Neural crest cell (in vitro differentiated cells): ENCODE results near the gene BRD7. TPM values are rescaled to one million over a fixed set of nuclear protein-coding genes. Genes with fewer than 3 reads are reported as not detected.

Source experiments
- DNase-seq: peaks from one replicate; pipeline ENCODE4 v3.0.0; 2021; ENCODE audit warnings: low read depth, mixed read lengths, low spot score
- H3K27ac Mint-ChIP-seq: one replicate; pipeline ENCODE4 v1.8.0; 2021; ENCODE audit warnings: mild to moderate bottlenecking, mixed read lengths; ENCODE audit not compliant: unreplicated experiment
- H3K27me3 Mint-ChIP-seq: 2 replicates; pipeline ENCODE4 v1.8.0; 2021; ENCODE audit warnings: low read depth, mild to moderate bottlenecking, mixed read lengths
- H3K36me3 Mint-ChIP-seq: 2 replicates; pipeline ENCODE4 v1.8.0; 2021; ENCODE audit warnings: low read depth, mild to moderate bottlenecking, mixed read lengths
- H3K4me1 Mint-ChIP-seq: 2 replicates; pipeline ENCODE4 v1.8.0; 2021; ENCODE audit warnings: mixed read lengths
- H3K4me3 Mint-ChIP-seq: one replicate; pipeline ENCODE4 v1.8.0; 2021; ENCODE audit warnings: mild to moderate bottlenecking, mixed read lengths
- H3K9me3 Mint-ChIP-seq: 2 replicates; pipeline ENCODE4 v1.8.0; 2021; ENCODE audit warnings: mixed read lengths
- CTCF ChIP-seq: fragments of 200-600 bp; sonication (generic); conservative IDR thresholded peaks from 2 replicates; pipeline ENCODE4 v1.5.0; 2021; ENCODE audit warnings: antibody characterized with exemption, mild to moderate bottlenecking
- total RNA-seq: library from RNA; stranded (reverse); gene quantifications from 2 replicates; pipeline ENCODE4 v1.2.1, GENCODE V29; 2021

The BRD7 gene
- total RNA-seq, 1 donor from 2014 or later, result 130 TPM

DNA sequence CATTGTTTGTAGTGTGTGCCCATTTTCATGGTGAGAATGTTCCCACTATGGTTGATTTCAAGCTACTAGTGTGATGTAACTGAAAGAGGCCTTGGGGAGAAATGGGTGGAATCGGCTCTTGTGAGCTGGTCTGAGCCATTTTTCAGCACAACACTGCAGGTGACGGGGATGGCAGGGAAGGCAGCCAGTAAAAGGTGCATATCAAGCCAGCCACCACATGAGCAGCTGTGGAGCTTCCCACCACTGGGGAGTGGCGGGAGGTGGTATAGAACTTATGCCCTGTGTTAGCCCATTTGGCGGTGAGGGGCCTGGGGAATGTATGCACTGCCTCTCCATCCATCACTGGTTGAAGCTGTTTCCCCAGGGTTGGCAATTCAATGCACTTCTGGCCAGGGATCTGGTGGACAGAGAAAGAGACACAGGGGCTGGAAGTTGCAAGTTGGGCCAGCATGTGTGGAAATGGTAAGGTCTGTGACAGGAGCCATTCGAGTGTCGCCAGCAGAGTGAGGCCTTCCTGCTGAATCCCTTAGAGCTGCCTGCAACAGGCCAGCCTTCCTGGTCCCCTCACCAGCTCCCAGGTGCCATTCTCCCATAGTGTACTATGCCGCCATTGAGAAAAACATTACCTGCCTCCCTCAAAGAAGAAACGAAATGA, 31.7 kb upstream of the BRD7 start:
- Mint-ChIP-seq H3K27ac (peak overlapping the region; percentile 40), H3K36me3 (no peaks in the 10 kb centered on the region), H3K27me3 (no peaks in the 10 kb centered on the region), H3K4me1 (peaks cover 7% of the 10 kb centered on the region), H3K4me3 (no peak overlapping the region), H3K9me3 (no peaks in the 10 kb centered on the region)
- no peak for DNase-seq
- TF ChIP-seq CTCF, result no peak

DNA sequence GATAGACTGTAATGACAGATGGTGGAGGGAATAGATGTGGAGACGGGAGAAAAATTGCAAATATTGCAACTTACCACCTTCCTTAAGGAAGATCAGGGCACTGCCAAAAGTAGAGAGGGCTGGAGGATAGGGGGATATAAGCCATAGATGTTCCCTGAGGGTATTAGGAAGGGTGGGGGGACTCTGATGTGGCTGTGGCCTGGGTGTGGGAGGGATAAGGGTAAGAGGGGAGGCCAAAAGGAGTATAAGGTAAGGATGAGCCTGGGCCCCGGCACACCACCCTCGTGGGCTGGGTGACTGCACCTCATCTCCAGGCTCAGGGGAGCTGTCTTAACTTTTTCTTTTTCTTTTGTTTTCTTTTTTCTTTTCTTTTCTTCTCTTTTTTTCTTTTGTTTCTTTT, 30.6 kb upstream of the BRD7 start:
- TF ChIP-seq CTCF, result no peak
- H3K9me3 Mint-ChIP-seq, result no peaks in the 10 kb centered on the region
- H3K27ac Mint-ChIP-seq, result no peak overlapping the region
- H3K27me3 Mint-ChIP-seq, result no peaks in the 10 kb centered on the region
- DNase-seq, result no peak
- peaks cover 7% of the 10 kb centered on the region for H3K4me1 Mint-ChIP-seq
- H3K36me3 Mint-ChIP-seq, result no peaks in the 10 kb centered on the region
- H3K4me3 Mint-ChIP-seq, result no peak overlapping the region

DNA sequence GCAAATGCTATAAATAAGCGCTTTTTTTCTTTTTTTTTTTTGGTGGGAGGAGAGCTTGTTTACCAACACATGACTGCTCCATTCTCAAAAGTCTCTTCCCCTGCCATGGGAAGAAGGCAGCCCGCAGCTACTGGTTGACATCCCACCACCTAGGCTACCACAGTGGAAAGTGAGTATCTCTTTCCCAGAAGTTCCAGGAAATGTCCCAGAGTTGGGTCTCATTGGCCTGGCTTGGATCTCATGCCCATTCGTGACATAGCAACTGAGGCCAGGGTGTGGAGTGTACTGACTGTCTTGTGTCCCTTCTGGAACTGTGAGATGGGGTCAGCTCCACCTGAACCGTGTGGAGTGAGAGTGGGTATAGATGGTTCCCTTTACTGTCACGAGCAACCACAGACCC, 29.5 kb upstream of the BRD7 start:
- Mint-ChIP-seq H3K27me3 (no peaks in the 10 kb centered on the region), H3K27ac (no peak overlapping the region), H3K36me3 (no peaks in the 10 kb centered on the region), H3K9me3 (no peaks in the 10 kb centered on the region), H3K4me3 (no peak overlapping the region), H3K4me1 (peaks cover 15% of the 10 kb centered on the region)
- no peak for TF ChIP-seq CTCF
- no peak for DNase-seq

DNA sequence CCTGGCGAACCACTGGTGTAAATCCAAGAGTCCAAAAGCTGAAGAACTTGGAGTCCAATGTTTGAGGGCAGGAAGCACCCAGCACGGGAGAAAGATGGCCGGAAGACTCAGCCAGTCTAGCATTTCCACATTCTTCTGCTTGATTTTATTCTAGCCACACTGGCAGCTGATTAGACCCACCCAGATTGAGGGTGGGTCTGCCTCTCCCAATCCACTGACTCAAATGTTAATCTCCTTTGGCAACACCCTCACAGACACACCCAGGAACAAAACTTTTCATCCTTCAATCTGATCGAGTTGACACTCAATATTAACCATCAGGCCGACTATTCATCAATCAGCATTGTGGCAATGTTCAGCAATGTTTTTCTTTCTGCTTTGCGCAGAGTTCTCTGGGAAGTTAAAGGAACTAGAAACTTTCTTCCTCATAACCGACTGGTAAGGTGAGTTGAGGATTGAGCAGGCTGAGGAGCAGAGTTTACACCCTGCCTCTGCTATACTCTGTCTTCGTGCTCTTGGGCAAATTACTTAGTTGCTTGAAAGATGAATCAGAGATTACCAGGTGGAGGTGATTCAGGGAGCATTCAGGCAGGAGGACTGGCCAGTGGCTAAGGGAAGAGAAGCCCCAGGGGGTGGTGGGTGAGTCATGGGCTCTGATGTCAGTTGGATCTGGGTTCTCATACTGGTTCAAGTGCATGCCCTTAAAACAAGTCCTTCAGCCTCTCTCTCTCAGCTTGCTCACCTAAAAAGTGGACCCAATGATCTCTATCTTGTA, 28.2 kb upstream of the BRD7 start:
- H3K36me3 Mint-ChIP-seq, result no peaks in the 10 kb centered on the region
- H3K27ac Mint-ChIP-seq, result peak overlapping the region; percentile 10
- TF ChIP-seq CTCF, result no peak
- DNase-seq, result no peak
- H3K27me3 Mint-ChIP-seq, result no peaks in the 10 kb centered on the region
- peaks cover 19% of the 10 kb centered on the region for H3K4me1 Mint-ChIP-seq
- H3K4me3 Mint-ChIP-seq, result no peak overlapping the region
- no peaks in the 10 kb centered on the region for H3K9me3 Mint-ChIP-seq

DNA sequence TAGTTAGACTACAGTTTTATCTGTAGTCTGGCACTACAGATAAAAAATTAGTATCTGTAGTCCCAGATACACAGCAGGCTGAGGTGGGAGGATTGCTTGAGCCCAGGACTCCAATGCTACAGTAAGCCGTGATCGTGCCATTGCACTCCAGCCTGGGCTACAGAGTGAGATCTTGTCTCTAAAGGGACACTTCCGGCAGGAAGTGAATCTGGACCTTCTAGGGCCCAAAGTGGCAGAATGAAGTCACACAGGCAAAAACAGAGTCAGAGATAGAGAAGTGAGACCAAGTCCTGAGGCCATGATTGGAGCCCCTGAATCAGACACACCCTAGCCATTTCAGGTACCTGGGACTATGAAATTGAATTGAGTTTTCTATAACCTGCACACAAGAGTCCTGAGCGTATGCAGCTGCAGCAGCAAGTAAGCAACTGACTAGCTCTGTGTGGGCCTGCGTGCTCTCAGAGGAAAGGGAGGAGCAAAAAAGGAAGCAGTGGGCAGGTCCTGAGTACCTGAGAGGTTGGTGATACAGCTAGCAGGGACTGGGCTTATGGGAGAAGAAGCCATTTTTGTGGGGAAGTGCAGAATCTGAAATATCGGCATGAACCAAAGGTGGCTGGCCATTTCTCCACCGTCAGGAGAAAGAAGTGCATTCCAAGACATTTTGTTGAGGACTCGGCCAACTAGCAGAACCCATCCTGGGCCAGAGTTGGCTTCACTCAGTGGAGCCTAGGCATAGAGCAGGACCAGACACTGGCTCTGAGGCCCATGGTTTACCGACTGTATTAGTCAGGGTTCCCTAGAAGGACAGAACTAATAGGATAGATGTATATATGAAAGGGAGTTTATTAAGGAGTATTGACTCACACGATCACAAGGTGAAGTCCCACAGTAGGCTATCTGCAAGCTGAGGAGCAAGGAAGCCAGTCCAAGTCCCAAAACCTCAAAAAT, 27.2 kb upstream of the BRD7 start:
- H3K27ac Mint-ChIP-seq, result peak overlapping the region; percentile 3
- H3K4me3 Mint-ChIP-seq, result no peak overlapping the region

More for the DNA sequence above, 27.2 kb upstream of the BRD7 start:
- peaks cover 26% of the 10 kb centered on the region for H3K4me1 Mint-ChIP-seq
- no peaks in the 10 kb centered on the region for H3K9me3 Mint-ChIP-seq
- no peak for DNase-seq
- H3K27me3 Mint-ChIP-seq, result no peaks in the 10 kb centered on the region
- no peaks in the 10 kb centered on the region for H3K36me3 Mint-ChIP-seq
- no peak for TF ChIP-seq CTCF
